SIG-M5 treated with dmso at 0.1 percent for 504 hours (cell line): ENCODE results near the gene MLLT6.

Experiments used
- DNase-seq: peaks from one replicate; lab custom pipeline; 2025; ENCODE audit not compliant: unreplicated experiment; lab: John Stamatoyannopoulos, UW

Gene MLLT6

DNA sequence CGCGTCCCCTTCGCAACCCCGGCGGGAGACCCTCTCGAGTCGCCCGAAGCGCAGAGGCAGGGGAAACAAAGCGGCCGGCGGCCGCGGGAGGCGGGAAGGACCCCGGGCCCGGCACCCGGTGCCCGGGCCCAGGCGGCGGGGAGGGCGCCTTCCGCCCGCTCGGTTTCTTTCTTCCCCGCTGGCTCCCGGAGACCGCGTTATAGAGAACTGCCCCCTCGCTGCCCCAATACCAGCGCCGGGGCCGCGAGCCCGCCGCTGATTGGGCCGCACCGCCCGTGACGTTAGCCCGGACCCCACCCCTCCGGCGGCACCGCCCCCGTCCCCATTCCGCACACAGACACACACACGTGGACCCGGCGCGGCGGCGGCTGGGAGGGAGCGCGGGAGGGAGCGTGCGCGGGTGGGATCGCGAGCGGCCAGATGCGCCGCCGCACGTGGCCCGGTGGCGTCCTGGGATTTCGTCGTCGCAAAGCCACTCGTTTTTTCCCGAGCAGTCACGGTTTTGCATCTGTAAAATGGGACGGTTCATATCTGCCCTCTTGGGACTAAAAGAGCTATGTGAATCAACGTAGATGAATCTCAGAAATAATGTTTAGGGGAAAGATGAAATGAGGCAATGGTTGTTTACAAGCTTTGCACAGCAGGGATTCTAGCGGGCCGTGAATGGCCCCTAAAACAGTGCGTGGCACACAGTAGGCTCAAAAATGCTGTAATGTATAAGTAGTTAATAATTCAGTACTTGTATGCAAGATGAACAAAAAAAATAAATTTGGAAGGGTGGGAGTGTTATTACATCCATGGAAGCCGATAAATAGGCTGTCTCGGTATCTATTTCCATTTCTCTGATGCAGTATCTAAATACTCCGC lies 30.1 kb upstream of the MLLT6 start, which contains the start of gene EPOP:
Gene EPOP, minus strand, starts transcription at position 209 of the 867 bp plus-strand sequence. CDS start 462 bp downstream, outside the sequence.
- peak; percentile 85 for DNase-seq

DNA sequence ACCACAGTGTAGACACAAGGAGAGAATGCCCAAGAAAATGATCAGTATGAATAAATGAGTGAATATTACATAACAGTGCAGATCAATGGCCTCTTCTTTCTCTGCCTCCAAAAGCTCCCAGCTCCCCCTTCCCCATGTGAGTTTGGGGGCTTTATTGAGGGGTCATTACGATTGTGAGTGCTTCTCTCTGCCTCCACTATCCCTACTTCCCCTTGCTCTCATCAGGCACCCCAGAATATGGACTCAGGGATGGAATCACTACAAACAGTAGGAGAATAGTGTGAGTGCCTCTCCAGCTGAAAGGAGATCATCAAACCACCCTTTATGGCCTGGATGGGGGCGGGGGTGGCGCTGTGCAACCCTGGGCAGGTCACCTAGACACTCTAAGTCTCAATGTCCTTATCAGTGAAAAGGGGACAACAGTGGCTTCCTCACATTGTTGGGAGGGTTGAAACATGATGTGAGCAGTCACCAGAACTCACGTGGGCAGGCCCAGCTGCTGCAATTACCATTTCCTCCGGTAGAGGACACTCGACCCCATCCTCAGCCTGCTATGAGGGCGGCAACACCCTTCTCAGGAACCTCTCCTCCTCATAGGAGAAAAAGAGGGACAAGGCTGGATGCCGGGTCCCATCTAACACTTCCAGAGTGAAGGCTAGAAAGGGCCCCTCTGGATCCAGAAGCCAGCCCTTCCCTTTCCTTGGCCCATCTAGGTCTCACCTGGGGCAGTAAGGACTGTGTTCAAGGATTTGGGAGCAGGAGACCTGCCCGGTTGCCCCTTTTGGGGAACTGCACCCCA lies 28.2 kb upstream of the MLLT6 start:
- peak; percentile 85 for DNase-seq

DNA sequence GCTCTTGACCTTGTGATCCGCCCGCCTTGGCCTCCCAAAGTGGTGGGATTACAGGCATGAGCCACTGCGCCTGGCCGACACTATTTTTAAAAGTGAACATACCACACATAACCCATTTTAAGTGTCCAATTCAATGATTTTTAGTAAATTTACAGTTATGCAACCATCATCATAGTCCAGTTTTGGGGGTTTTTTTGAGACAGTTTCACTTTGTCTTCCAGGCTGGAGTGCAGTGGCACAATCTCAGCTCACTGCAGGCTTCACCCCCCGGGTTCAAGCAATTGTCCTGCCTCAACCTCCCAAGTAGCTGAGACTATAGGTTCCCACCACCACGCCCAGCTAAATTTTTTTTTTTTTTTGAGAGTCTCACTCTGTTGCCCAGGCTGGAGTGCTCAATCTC lies 27.3 kb upstream of the MLLT6 start:
- DNase-seq, result no peak

DNA sequence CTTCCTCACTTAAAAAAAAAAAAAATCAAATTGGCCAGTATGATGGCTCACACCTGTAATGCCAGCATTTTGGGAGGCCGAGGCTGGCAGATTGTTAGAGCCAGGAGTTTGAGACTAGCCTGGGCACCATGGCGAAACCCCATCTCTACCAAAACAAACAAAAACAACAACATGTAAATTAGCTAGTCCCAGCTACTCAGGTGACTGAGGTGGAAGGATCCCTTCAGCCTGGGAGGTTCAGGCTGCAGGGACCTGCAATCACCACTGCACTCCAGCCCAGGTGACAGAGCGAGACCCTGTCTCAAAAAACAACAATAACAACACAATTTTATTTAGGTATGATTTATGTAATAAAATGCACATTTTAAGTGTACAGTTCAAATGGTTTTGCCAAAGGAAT lies 24.0 kb upstream of the MLLT6 start:
- no peak for DNase-seq

DNA sequence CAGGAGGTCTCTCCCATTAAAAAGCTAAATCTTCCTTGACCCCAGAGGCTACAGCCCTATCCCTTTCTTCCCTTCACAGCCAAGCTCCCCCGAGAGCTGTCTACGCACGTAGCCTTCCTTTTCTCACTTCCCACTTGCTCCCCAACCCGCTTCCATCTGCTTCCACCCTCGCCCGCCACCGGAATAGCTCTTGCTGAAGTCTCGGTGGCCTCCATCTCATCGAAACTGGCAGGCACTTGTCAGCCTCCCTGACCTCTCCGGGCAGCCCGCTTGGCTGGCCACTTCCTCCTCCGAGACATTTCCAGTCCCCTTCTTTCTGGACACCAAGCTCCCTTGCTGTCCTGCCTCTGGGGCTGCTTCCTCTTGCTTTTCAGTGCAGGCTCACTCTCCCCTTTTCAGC lies 19.6 kb upstream of the MLLT6 start:
- DNase-seq, result no peak

DNA sequence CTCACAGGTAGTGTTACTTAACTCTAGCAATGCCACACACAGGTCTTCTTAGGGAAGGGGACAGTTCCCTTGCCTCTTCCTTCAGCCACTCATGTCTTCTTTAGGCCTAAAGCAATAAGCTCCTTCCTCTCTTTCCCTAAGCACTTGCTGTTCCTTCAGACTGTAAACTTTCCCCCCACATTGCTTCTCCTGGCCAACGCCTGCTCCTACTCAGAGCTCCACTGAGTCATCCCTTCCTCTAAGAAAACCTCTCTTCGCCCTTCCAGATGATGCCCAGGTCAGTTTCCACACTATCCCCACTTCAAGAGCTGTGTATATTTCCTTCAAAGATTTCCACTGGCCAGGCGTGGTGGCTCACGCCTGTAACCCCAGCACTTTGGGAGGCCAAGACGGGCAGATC lies 17.8 kb upstream of the MLLT6 start:
- no peak for DNase-seq

DNA sequence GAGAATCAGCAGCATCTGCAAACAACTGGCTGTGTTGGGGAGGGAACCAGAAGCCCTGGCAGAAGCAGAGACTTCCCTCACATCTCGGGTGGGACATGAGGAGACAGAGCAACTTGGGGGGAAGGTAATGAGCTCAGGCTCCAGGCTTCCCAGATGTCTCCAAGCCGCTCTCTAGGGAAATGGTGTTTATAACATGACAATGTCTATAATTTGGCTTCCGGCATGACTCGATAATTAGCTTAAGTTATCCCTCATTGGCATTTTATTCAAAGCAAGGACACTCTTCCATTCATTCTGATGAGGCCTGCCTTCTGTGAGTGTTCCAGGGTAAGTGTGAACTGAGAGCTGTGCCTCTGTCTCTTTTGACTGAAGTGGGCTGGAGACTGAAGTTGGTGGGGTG lies 14.7 kb upstream of the MLLT6 start:
- DNase-seq, result no peak

DNA sequence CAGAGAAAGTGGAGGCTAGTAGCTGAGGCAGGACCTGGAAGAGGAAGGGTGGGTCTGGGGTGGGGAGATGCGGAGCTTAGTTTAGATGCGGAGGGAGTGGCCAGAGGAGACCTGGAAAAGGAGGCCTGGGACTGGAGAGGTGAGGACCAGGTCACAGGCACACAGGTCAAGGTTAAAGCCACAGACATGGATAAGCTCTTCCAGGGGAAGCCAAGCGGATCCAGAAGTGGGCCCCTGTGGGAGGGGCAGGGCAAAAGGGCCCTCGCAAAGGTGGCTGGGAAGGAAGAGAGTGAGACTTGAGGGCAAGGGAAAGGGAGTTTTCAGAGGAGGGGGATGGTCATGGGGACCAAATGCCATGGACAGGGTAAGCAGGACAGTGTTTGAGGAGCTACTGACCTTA lies 13.9 kb upstream of the MLLT6 start:
- DNase-seq, result no peak

DNA sequence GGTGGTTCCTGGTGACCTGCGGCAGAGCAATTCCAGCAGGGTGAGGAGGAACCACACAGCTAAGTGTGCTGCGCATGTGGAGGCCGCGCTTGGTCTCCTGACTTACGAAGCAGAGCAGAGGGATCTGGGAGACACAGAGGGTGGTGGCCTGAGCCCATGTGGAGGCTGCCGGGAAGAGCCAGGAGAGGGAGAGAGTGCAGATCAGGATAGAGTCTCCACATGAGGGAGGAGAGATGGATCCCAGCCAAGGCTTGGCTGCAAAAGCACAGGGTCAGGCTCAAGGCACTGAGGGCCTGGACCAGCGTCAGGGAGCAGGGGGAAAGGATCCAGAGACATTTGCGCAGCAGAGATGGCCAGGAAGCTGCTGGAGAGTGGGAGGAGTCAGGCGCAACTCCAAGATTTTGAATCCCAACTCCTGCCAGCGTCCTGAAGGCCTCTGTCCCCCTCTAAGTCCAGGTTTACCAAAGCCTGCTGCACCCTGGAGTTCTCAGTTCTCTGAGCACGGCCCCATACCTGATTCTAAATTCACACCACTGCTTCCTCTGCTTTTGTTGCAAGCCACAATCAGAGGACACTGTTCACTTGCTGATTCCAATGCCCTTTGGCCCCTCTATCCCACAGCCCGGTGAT lies 11.3 kb upstream of the MLLT6 start:
- no peak for DNase-seq

DNA sequence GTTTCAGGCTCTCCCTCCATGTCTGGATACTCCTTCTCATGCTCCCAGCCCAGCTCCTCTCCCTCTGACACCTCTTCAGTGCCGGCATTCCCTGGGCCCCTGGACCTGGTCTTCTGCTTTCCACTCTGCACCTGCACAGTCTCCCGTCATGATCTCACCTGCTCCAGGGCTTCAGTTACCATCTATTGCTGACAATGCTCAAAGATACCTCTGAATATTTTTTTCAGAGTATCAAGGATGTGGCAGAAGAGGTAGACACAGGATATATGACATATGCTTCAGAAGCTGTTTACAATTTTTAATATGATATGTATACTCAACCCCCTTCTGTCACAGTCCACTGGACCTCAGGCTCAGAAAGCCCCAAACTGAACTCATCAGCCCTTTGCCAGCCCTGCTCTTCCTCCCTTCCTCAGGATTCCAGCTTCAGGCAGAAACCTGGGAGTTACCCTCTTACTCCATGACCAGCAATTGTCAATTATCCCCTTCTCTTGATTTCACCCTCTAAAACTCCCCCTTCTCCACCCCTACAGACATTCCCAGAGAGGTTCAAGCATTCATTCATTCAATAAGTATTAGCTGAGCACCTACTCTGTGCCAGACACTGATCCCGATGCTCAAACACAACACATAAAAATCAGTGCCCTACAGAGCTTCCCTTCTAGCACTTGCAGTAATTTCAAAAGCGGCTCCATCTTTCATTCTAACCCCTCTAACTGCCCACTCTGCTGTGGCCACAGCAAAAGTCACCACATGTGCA lies 7.8 kb upstream of the MLLT6 start:
- DNase-seq, result no peak

DNA sequence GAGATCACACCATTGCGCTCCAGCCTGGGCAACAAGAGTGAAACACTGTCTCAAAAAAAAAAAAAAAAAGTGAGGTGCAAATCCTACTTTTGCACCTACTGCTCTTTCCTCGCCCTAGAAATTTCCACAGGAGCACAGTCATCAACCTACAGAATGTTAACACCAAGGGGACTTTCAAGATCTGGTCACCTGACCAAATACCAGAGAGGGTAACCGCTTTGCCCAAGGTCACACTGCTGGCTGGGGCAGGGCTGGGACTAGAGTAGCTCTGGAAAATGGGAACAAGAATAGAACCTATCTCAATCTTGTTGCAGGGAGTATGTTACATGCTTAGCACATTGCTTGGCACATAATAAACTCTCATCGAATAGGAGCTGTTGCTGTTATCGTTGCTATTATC lies 6.3 kb upstream of the MLLT6 start:
- DNase-seq, result no peak

DNA sequence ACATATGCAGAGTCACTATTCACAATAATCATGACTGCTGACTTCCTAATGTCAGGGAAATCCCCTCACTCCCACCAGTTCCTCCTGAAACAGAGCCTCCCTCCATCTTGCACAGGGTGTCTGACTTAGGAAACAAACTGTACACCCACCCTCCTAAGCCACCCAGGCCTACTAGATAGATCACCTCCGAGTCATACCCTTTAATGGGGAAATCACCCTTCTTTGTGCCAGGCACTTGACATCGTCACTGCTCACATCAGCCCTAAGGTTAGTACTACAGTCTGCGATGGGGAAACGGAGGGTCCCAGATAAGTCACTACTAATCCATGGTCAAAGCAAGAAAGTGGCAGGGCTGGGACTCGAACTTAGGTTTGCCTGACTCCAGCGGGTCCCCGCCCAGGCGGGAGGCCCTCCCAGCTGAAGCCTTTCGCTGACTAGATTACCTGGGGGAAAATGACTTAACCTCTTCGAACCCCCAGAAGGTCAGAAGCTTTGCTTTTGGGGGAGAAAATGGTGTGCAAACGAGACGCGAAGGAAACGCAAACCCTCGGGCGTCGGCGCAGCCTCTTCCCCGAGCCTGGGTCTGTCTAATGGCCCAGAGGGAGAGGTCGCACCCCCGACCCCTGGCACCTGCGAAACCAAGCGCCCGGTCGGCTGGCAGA lies 3.4 kb upstream of the MLLT6 start:
- peak; percentile 65 for DNase-seq

DNA sequence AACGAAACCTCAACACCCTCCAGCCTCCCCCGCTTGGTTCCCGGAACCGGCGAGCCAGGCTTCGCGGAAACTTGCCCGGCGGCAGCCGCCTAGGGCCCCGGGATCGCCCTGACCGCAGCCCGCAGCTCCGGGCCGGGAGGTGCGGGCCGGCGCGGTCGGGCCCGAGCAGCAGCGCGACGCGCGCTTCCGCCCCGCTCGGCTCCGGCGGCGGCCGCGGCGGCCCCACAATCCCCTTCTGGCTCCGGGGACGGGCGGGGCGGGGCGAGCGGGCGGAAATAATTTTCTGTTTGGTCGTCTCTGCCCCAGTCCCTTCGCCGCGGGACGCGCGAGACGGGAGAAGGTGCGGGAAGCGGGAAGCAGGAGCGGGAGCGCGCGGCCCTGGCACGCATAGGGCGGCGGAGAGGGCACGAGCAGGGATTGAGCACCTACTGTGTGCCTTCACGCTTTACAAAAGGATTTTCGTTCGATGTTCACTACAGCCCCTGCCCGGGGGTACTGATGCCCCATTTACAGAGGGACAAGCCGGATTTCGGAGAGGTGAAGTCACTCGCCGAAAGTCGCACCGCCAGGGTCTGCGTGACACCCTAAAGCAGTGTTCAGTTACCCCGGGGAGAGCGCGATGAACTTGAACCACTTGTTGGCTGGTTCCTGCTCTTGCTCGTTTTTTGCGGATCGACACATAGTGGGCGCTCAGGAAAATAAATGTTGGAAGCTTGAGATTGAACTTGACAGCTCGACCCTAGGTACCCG lies 2.7 kb upstream of the MLLT6 start:
- peak; percentile 82 for DNase-seq

DNA sequence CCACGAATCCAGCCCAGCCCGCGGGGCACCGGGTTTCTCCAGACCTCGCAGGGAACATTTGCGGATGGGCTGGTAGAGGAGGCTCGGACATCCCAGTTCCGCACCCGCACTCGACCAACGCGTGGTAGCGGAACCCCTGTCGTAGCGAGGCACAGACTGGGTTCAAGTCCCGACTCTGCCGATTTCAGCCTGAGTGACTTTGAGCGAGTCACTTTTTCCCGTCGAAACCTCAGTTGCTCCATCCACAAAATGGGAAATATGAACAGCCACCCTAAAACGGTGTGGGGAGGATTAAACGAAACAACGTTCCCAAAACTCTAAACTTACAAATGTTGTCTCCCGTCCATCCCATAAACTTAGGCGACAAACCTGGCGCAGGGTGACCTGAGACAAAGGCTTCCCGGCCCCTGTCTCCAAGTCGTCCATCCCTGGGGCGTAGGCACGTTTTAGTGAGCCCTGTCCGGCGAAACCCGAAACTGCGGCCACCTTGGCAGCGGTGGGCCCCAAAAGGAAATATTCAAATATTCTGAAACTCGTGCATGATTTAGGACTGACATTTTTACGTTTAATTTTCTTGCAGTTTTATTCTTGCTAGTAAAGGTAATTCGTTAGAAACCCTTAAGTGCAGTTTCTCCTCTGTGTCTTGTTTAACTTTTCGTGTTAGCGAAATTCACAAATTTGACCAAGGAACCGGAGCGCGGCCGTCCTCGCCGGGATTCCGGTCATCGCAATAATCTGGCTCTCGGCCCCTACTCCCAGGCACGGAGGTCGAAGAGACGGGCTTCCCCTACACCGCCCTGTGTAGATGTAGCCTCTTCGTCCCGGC lies 1.9 kb upstream of the MLLT6 start:
- DNase-seq, result peak; percentile 63

DNA sequence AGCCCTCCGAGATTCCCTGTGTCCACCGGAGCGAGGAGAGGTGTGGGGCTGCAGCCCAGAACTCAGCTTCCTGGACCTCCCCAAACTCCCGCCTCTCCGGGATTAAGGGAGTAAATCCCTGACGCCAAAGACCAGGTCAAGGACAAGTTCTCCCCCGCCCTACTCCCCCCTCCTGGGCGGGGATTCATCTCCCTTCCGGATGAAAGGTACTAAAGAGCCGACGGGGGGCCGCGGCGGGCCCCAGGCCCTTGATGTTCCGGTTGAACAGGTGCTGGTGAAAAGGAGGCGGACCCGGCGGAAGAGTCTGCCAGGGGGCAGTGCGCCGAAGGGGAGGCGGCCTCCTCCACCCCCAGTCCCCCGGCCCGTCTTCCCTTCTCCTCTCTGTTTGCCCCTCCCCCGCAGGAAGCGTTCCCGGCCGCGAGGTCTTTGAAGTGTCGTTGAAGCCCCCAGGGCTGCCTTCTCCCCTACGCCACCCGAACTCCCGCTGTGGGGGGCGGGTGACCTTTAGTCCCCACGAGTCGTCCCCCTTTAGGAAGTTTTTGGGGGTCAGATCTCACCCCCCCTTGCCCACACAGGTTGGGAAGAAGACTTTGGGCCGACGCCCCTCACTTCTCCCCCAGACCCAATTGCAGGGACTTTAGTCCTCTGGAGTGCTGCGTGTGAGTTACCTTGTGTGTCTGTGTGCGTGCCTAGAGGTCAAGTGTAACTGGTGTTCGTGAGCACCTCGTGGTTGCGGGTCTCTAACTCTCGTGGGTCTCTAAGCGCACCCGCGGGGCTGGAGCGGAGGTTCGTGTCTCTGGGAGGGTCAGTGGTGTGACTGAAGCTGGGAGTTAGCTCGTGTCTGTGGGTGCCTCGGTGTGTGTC lies 1.1 kb upstream of the MLLT6 start:
- peak; percentile 80 for DNase-seq

DNA sequence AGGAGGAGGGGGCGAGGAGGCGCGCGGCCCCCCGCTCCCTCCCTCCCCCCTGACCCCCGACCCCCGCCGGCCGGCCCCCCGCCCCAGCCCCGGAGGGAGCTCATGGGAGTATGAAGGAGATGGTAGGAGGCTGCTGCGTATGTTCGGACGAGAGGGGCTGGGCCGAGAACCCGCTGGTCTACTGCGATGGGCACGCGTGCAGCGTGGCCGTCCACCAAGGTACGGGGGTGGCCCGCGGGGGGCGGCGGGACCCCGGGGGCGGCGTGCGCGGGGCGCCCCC lies 390 bp downstream of the MLLT6 start:
- DNase-seq, result no peak

DNA sequence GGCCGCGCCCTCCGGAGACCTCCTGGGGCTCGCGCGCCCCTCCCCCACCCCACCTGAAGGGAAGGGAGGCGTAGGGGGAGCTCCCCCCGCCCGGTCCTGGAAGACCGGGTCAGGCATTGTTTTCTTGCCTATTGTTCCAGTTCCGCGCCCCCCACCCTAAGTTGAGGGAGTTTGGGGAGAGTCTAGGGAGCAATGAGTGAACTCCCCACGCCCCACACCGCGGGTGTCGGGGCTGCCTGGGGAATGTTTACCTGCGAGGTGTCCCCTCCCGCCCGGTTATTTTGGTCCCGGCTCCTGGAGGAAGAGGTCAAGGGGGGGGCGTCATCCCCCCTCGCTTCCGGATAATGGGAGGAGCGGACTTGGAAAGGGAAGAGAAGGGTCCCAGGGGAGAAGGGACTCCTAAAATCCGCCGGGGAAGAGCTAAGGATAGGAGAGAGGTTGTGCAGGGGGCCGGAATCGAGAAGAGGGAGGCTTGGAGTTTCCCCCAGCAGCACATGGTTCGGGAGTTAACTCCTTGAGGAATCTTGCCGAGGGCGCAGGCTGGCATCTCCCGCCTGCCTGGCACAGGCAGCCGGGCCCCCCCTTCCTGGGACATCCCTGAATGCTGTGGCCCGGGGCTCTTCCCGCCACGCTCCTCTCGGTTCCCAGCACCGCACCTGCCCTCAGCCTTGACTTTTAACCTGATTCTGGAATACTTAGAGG lies 881 bp downstream of the MLLT6 start:
- no peak for DNase-seq
